WERI-Rb-1 (cell line): ENCODE results near the gene SLC13A3.

Experiments used
- DNase-seq: peaks from one replicate; pipeline ENCODE4 v3.0.0-alpha.2; 2020
- H3K27ac ChIP-seq: fragments of 250-450 bp; sonication (Bioruptor Pico); 2 replicates; pipeline ENCODE4 v1.5.1; 2020; ENCODE audit warnings: mild to moderate bottlenecking, moderate library complexity
- H3K27me3 ChIP-seq: fragments of 250-450 bp; sonication (Bioruptor Pico); 2 replicates; pipeline ENCODE4 v1.5.1; 2021; ENCODE audit warnings: mild to moderate bottlenecking, low read depth, moderate library complexity; ENCODE audit not compliant: insufficient read depth, severe bottlenecking
- H3K36me3 ChIP-seq: fragments of 250-450 bp; sonication (Bioruptor Pico); 2 replicates; pipeline ENCODE4 v1.5.1; 2020; ENCODE audit warnings: mild to moderate bottlenecking, moderate library complexity
- H3K4me3 ChIP-seq: 2 replicates; pipeline ENCODE4 v1.5.1; 2011; ENCODE audit warnings: low read depth, mild to moderate bottlenecking, control low read depth, low read length
- H3K9me3 ChIP-seq: fragments of 250-450 bp; sonication (Bioruptor Pico); 2 replicates; pipeline ENCODE4 v1.5.1; 2021; ENCODE audit warnings: mild to moderate bottlenecking, moderate library complexity; ENCODE audit not compliant: severe bottlenecking
- TF ChIP-seq, protein P1 (sequence below): IDR thresholded peaks from 2 replicates; pipeline ENCODE4 v1.5.1; 2011; ENCODE audit warnings: low read depth, mild to moderate bottlenecking, control low read depth, inconsistent platforms, low read length

The SLC13A3 gene

DNA sequence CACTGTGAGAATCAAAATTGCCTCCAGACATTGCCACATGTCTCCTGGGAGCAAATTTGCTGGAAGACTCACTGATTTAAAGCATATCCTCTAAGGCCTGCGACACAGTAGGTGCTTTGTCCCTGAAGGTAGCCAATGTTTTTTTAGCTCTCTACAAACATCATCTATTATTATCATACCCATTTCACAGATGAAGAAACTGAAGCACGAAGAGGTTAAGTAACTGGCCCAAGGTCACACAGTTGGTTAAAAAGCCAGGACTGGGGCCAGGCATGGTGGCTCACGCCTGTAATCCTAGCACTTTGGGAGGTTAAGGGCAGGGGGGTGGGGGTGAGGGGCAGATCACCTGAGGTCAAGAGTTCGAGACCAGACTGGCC lies 12.4 kb downstream of the SLC13A3 start:
- H3K27ac ChIP-seq: no peak overlapping the region
- no peaks in the 10 kb centered on the region for H3K27me3 ChIP-seq
- no peaks in the 10 kb centered on the region for H3K9me3 ChIP-seq
- DNase-seq: no peak
- TF ChIP-seq, protein P1, sequence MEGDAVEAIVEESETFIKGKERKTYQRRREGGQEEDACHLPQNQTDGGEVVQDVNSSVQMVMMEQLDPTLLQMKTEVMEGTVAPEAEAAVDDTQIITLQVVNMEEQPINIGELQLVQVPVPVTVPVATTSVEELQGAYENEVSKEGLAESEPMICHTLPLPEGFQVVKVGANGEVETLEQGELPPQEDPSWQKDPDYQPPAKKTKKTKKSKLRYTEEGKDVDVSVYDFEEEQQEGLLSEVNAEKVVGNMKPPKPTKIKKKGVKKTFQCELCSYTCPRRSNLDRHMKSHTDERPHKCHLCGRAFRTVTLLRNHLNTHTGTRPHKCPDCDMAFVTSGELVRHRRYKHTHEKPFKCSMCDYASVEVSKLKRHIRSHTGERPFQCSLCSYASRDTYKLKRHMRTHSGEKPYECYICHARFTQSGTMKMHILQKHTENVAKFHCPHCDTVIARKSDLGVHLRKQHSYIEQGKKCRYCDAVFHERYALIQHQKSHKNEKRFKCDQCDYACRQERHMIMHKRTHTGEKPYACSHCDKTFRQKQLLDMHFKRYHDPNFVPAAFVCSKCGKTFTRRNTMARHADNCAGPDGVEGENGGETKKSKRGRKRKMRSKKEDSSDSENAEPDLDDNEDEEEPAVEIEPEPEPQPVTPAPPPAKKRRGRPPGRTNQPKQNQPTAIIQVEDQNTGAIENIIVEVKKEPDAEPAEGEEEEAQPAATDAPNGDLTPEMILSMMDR: no peak
- H3K4me3 ChIP-seq: no peak overlapping the region
- no peaks in the 10 kb centered on the region for H3K36me3 ChIP-seq

DNA sequence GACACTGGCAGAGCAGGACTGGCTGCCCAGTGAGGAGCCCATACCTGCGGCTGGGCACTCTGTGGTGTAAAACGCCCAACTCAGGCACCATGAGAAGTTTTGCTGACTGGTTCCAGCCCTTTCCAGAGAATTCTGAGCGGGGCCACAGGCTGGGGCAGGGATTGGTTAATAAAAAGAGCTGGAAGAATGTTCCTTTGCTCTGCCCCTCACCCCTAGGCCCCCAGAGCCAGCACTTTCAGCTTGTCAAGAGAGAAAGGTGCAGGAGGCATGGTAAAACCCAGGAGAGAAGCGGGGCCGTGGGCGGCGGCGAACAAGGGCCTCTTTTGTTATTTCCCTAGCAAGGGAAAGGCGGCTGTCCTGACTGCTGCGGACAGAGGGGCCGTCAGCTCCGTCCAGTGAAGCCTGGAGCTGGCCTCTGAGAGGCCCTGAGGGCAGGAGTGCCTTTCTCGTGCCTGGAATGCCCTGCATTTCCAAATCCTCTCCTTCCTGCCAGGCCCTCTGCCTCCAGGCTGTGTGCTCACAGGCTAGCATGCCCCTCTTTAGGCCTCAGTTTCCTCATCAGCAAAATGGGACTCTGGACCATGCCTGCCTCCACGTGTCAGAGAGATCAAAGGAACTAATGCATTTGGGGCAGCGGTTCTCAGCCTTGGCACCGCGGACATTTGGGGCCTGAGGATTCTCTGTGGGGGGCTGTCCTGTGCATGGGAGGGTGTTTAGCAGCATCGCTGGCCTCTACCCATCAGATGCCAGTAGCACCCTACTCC lies 12.9 kb downstream of the SLC13A3 start:
- TF ChIP-seq, protein P1: no peak
- no peak overlapping the region for H3K27ac ChIP-seq
- no peak for DNase-seq

DNA sequence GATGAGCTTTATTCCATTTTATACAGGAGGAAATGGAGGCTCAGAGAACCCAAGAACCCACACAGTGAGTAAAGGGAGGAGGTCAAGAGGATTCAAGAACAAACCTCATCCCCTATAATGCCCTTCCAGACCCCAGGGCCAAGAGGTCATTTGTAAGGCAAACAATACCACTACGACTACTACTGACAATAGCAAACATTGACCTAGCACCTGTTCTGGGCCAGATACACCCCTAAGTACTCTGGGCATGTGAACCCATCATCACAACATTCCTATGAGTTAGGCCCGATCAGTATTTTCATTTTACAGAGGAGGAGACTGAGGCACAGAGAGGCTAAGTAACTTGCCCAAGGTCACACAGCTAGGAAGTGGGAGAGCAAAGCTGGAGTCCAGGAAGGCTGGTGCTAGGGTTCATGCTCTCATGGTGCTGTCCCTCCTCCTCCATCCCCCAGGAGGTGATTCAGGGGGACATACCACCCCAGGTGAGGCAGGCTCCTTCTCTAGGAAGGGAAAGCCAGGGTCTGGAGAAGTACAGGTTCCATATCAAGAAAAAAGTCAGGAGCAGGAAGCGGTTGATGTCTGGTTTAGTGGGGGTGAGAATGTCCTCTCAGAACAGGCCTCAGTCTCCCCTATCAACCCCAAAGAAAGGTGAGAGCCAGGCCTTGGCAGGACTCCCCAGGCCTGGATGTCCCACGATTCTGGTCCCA lies 13.7 kb downstream of the SLC13A3 start:
- H3K36me3 ChIP-seq: no peaks in the 10 kb centered on the region
- TF ChIP-seq, protein P1: no peak
- no peak for DNase-seq
- H3K9me3 ChIP-seq: no peaks in the 10 kb centered on the region
- H3K4me3 ChIP-seq: no peak overlapping the region
- H3K27me3 ChIP-seq: no peaks in the 10 kb centered on the region
- H3K27ac ChIP-seq: no peak overlapping the region

More for the DNA sequence above, 12.9 kb downstream of the SLC13A3 start:
- no peaks in the 10 kb centered on the region for H3K36me3 ChIP-seq
- no peak overlapping the region for H3K4me3 ChIP-seq
- no peaks in the 10 kb centered on the region for H3K9me3 ChIP-seq
- H3K27me3 ChIP-seq: no peaks in the 10 kb centered on the region

DNA sequence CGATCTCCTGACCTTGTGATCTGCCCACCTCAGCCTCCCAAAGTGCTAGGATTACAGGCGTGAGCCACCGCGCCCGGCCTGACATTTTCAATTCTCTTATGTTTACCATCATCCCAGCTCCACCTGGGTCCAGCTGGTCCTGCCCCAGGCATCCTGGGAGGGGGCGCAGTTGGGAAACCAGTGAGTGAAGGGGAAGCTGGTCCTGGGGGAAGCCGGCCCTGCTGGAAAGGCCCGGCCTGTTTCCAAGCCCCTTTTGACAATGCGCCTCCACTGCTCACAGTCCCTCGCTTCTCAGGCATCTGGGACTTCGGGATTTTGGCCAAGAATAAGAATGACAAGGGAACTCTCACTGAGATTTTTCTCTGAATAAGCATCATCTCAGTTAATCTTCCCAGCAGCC lies 14.2 kb downstream of the SLC13A3 start:
- Histone ChIP-seq H3K36me3 (no peaks in the 10 kb centered on the region), H3K27ac (no peak overlapping the region), H3K4me3 (no peak overlapping the region), H3K27me3 (no peaks in the 10 kb centered on the region), H3K9me3 (no peaks in the 10 kb centered on the region)
- TF ChIP-seq, protein P1: no peak
- no peak for DNase-seq

DNA sequence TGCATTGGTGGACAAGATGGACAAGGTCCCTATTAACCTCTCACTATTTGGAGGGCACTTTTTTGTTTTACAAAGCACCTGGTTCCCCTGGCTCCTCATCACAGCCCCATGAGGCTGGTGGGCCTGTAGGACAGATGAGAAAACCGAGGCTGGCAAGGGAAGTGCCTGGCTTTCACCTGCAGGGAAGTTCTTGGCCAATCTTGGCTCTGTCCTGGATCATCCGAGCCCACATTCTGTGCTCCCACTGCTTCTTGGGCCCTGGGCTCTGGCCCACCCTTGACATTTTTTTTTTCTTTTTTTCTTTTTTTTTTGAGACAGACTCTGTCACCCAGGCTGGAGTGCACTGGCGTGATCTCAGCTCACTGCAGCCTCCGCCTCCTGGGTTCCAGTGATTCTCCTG lies 14.7 kb downstream of the SLC13A3 start:
- DNase-seq: no peak
- no peak overlapping the region for H3K4me3 ChIP-seq
- H3K27ac ChIP-seq: no peak overlapping the region
- TF ChIP-seq, protein P1: no peak
- no peaks in the 10 kb centered on the region for H3K36me3 ChIP-seq
- no peaks in the 10 kb centered on the region for H3K9me3 ChIP-seq
- H3K27me3 ChIP-seq: no peaks in the 10 kb centered on the region
